H9 (cell line): Measurements from ENCODE around the gene LRRC10. TPM values are rescaled to one million over a fixed set of nuclear protein-coding genes. Genes with fewer than 3 reads are reported as not detected.

Experiments
- DNase-seq: peaks from one replicate; pipeline ENCODE4 v3.0.0-alpha.2; 2017
- H2AFZ ChIP-seq: one replicate; pipeline ENCODE4 v1.6.1; 2013; ENCODE audit warnings: mild to moderate bottlenecking, low read length, control low read depth, moderate library complexity
- H2AK5ac ChIP-seq: 2 replicates; pipeline ENCODE4 v1.6.1; 2013; ENCODE audit warnings: low read length, control low read depth, mixed read lengths; ENCODE audit not compliant: insufficient read length
- H2BK120ac ChIP-seq: one replicate; pipeline ENCODE4 v1.6.1; 2013; ENCODE audit warnings: low read depth, mild to moderate bottlenecking, low read length, control low read depth, inconsistent platforms; ENCODE audit not compliant: poor library complexity, severe bottlenecking
- H2BK12ac ChIP-seq: 2 replicates; pipeline ENCODE4 v1.6.1; 2013; ENCODE audit warnings: low read length, control low read depth, mixed read lengths, low read depth; ENCODE audit not compliant: insufficient read length
- H2BK15ac ChIP-seq: 2 replicates; pipeline ENCODE4 v1.6.1; 2013; ENCODE audit warnings: low read depth, low read length, control low read depth
- H2BK20ac ChIP-seq: one replicate; pipeline ENCODE4 v1.6.1; 2013; ENCODE audit warnings: low read depth, mild to moderate bottlenecking, low read length, control low read depth, inconsistent platforms; ENCODE audit not compliant: poor library complexity, severe bottlenecking
- H2BK5ac ChIP-seq: 2 replicates; pipeline ENCODE4 v1.6.1; 2013; ENCODE audit warnings: low read length, control low read depth, mixed read lengths; ENCODE audit not compliant: insufficient read length
- H3K14ac ChIP-seq: 2 replicates; pipeline ENCODE4 v1.6.1; 2013; ENCODE audit warnings: low read length, control low read depth; ENCODE audit not compliant: insufficient read depth
- H3K18ac ChIP-seq: 2 replicates; pipeline ENCODE4 v1.6.1; 2013; ENCODE audit warnings: low read depth, mild to moderate bottlenecking, mixed read lengths, low read length, control low read depth; ENCODE audit not compliant: insufficient read length
- H3K23ac ChIP-seq: 2 replicates; pipeline ENCODE4 v1.6.1; 2013; ENCODE audit warnings: low read length, control low read depth, mixed read lengths, low read depth; ENCODE audit not compliant: insufficient read length
- H3K23me2 ChIP-seq: 2 replicates; pipeline ENCODE4 v1.6.1; 2013; ENCODE audit warnings: low read depth, mild to moderate bottlenecking, mixed read lengths, low read length, control low read depth; ENCODE audit not compliant: insufficient read length, poor library complexity, severe bottlenecking
- H3K27ac ChIP-seq: 2 replicates; pipeline ENCODE4 v1.5.1; 2013; ENCODE audit warnings: low read length, control low read depth, mixed read lengths, low read depth; ENCODE audit not compliant: insufficient read length
- H3K27me3 ChIP-seq: 2 replicates; pipeline ENCODE4 v1.6.1; 2013; ENCODE audit warnings: low read length, control low read depth, inconsistent platforms; ENCODE audit not compliant: insufficient read depth
- H3K4ac ChIP-seq: 2 replicates; pipeline ENCODE4 v1.6.1; 2013; ENCODE audit warnings: low read depth, mild to moderate bottlenecking, control low read depth, inconsistent platforms, low read length, moderate library complexity
- H3K4me1 ChIP-seq: 2 replicates; pipeline ENCODE4 v1.6.1; 2013; ENCODE audit warnings: low read length, control low read depth, inconsistent platforms; ENCODE audit not compliant: insufficient read depth
- H3K4me2 ChIP-seq: 2 replicates; pipeline ENCODE4 v1.6.1; 2013; ENCODE audit warnings: low read length, control low read depth, mixed read lengths; ENCODE audit not compliant: insufficient read length, insufficient read depth
- H3K56ac ChIP-seq: 2 replicates; pipeline ENCODE4 v1.6.1; 2013; ENCODE audit warnings: low read depth, mild to moderate bottlenecking, mixed read lengths, low read length, control low read depth; ENCODE audit not compliant: insufficient read length
- H3K79me1 ChIP-seq: 2 replicates; pipeline ENCODE4 v1.6.1; 2013; ENCODE audit warnings: low read depth, mild to moderate bottlenecking, moderate library complexity, low read length, control low read depth, inconsistent platforms; ENCODE audit not compliant: insufficient read depth, poor library complexity, severe bottlenecking
- H3K79me2 ChIP-seq: 2 replicates; pipeline ENCODE4 v1.6.1; 2013; ENCODE audit warnings: low read length, control low read depth, inconsistent platforms; ENCODE audit not compliant: insufficient read depth
- H3K9ac ChIP-seq: 2 replicates; pipeline ENCODE4 v1.6.1; 2013; ENCODE audit warnings: low read length, control low read depth, mixed read lengths; ENCODE audit not compliant: insufficient read length; ENCODE audit errors: extremely low read depth
- H3K9me3 ChIP-seq: one replicate; pipeline ENCODE4 v1.6.1; 2013; ENCODE audit warnings: low read depth, low read length, inconsistent platforms; ENCODE audit not compliant: control insufficient read depth
- H3T11ph ChIP-seq: one replicate; pipeline ENCODE4 v1.6.1; 2013; ENCODE audit warnings: mild to moderate bottlenecking, low read length, control low read depth, inconsistent platforms
- H4K20me1 ChIP-seq: one replicate; pipeline ENCODE4 v1.6.1; 2013; ENCODE audit not compliant: control insufficient read depth, insufficient read length, insufficient read depth
- H4K5ac ChIP-seq: 2 replicates; pipeline ENCODE4 v1.6.1; 2013; ENCODE audit warnings: low read depth, mild to moderate bottlenecking, mixed read lengths, low read length, control low read depth; ENCODE audit not compliant: insufficient read length
- H4K8ac ChIP-seq: replicated peaks from 2 replicates; pipeline ENCODE4 v1.6.1; 2013; ENCODE audit warnings: low read length, control low read depth, mixed read lengths, low read depth; ENCODE audit not compliant: insufficient read length
- H4K91ac ChIP-seq: 2 replicates; pipeline ENCODE4 v1.6.1; 2013; ENCODE audit warnings: low read depth, mild to moderate bottlenecking, moderate library complexity, mixed read lengths, low read length, control low read depth; ENCODE audit not compliant: insufficient read length
- H3K27ac Mint-ChIP-seq, 3 experiments: 2 replicates in 2 of 3; 3 replicates in 1 of 3; pipeline ENCODE4 v1.8.0; 2020 to 2021; ENCODE audit warnings: mixed read lengths in 3 of 3, mild to moderate bottlenecking in 1 of 3, moderate library complexity in 1 of 3
- H3K27me3 Mint-ChIP-seq: 2 replicates; pipeline ENCODE4 v1.8.0; 2021; ENCODE audit warnings: low read depth, mild to moderate bottlenecking, moderate library complexity, mixed read lengths
- H3K36me3 Mint-ChIP-seq, 3 experiments: 2 replicates in 2 of 3; 3 replicates in 1 of 3; pipeline ENCODE4 v1.8.0; 2020 to 2021; ENCODE audit warnings: low read depth in 3 of 3, mixed read lengths in 3 of 3; ENCODE audit not compliant: insufficient read depth in 1 of 3
- H3K4me1 Mint-ChIP-seq, 2 experiments: 2 replicates each; pipeline ENCODE4 v1.8.0; 2020; ENCODE audit warnings: mixed read lengths in 2 of 2
- H3K4me3 Mint-ChIP-seq, 2 experiments: 2 replicates in 1 of 2; 3 replicates in 1 of 2; pipeline ENCODE4 v1.8.0; 2020 to 2021; ENCODE audit warnings: mild to moderate bottlenecking in 2 of 2, mixed read lengths in 2 of 2, moderate library complexity in 1 of 2
- H3K9me3 Mint-ChIP-seq, 2 experiments: 2 replicates in 1 of 2; 3 replicates in 1 of 2; pipeline ENCODE4 v1.8.0; 2020; ENCODE audit warnings: mild to moderate bottlenecking in 2 of 2, mixed read lengths in 2 of 2, moderate library complexity in 1 of 2
- WGBS: extraction: QIAGEN DNeasy Blood & Tissue Kit; methylation state at CpG from one replicate; pipeline ENCODE4 v1.1.7; 2013; ENCODE audit warnings: missing lambda C conversion rate, low lambda C conversion rate, mixed read lengths; ENCODE audit not compliant: insufficient read length; ENCODE audit errors: extremely low coverage; 5-methylcytosine and 5-hydroxymethylcytosine counted together
- long read RNA-seq: library from polyadenylated mRNA; unstranded; transcript quantifications from one replicate; pipeline ENCODE4 v2.0.0, GENCODE V29; 2020
- total RNA-seq: library from RNA; stranded (reverse); gene quantifications from 2 replicates; pipeline ENCODE4 v1.2.1, GENCODE V29; 2021
- TF ChIP-seq, protein P1 (sequence below): fragments of 200-600 bp; sonication (generic); conservative IDR thresholded peaks from 3 replicates; pipeline ENCODE4 v1.8.0; 2021; ENCODE audit warnings: antibody characterized with exemption, mild to moderate bottlenecking

LRRC10 gene, protein sequence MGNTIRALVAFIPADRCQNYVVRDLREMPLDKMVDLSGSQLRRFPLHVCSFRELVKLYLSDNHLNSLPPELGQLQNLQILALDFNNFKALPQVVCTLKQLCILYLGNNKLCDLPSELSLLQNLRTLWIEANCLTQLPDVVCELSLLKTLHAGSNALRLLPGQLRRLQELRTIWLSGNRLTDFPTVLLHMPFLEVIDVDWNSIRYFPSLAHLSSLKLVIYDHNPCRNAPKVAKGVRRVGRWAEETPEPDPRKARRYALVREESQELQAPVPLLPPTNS
- not detected in 2 replicates for total RNA-seq
- long read RNA-seq: 0 reads

DNA sequence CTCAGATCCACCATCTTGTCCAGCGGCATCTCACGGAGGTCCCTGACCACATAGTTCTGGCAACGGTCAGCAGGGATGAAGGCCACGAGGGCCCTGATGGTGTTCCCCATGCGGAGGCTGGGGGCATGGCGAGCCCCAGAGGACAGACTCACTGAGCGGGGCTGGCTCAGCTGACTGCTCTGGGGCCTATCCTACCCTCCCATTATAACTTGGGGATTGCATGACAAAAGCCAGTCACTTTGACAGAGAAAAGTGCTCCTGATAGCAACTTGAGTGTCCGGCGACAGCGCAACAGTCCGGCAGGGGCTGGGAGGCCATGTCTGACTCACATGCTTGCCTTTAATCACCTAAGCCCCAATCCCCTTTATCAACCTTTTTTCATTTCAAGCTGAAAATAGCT lies at the start of gene LRRC10:
LRRC10 (minus strand) TSS at position 179 of the 400 bp plus-strand sequence; CDS start at position 110, 69 bp downstream.
- Histone ChIP-seq H2BK120ac (no peak within 1 kb of the TSS), H3T11ph (no peak within 1 kb of the TSS), H3K56ac (no peak within 1 kb of the TSS), H3K18ac (no peak within 1 kb of the TSS), H3K23me2 (no peaks in the 10 kb centered on the region), H4K20me1 (no peaks in the 10 kb centered on the region), H4K91ac (no peak within 1 kb of the TSS), H2AFZ (no peak within 1 kb of the TSS), H3K4me2 (no peak within 1 kb of the TSS), H3K4ac (no peak within 1 kb of the TSS), H2AK5ac (no peak within 1 kb of the TSS), H4K8ac (no peak within 1 kb of the TSS), H3K23ac (no peak within 1 kb of the TSS), H3K4me1 (no peaks in the 10 kb centered on the region), H2BK12ac (no peak within 1 kb of the TSS), H3K9me3 (no peaks in the 10 kb centered on the region), H3K27me3 (no peaks in the 10 kb centered on the region), H4K5ac (no peak within 1 kb of the TSS), H3K14ac (no peak within 1 kb of the TSS), H3K79me2 (no peaks in the 10 kb centered on the region), H2BK20ac (no peak within 1 kb of the TSS), H3K79me1 (no peaks in the 10 kb centered on the region), H3K27ac (no peak within 1 kb of the TSS), H3K9ac (no peak within 1 kb of the TSS), H2BK15ac (no peak within 1 kb of the TSS), H2BK5ac (no peak within 1 kb of the TSS)
- TF ChIP-seq, protein P1, sequence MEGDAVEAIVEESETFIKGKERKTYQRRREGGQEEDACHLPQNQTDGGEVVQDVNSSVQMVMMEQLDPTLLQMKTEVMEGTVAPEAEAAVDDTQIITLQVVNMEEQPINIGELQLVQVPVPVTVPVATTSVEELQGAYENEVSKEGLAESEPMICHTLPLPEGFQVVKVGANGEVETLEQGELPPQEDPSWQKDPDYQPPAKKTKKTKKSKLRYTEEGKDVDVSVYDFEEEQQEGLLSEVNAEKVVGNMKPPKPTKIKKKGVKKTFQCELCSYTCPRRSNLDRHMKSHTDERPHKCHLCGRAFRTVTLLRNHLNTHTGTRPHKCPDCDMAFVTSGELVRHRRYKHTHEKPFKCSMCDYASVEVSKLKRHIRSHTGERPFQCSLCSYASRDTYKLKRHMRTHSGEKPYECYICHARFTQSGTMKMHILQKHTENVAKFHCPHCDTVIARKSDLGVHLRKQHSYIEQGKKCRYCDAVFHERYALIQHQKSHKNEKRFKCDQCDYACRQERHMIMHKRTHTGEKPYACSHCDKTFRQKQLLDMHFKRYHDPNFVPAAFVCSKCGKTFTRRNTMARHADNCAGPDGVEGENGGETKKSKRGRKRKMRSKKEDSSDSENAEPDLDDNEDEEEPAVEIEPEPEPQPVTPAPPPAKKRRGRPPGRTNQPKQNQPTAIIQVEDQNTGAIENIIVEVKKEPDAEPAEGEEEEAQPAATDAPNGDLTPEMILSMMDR: no peak
- H3K4me3 Mint-ChIP-seq: no peak within 1 kb of the TSS
- H3K27ac Mint-ChIP-seq: no peak within 1 kb of the TSS
- H3K4me1 Mint-ChIP-seq: peaks cover 3% of the 10 kb centered on the region in 2 experiments; a peak in 2 of 4 replicates
- DNase-seq: no peak
- H3K27me3 Mint-ChIP-seq: no peaks in the 10 kb centered on the region; the same call in 1 of the 2 replicates
- H3K9me3 Mint-ChIP-seq: no peaks in the 10 kb centered on the region
- no CpG with 5 or more reads among the region's 11 CpGs for WGBS
- H3K36me3 Mint-ChIP-seq: no peaks in the 10 kb centered on the region
